ENCODE results near the gene ALCAM. TPM values are rescaled to one million over a fixed set of nuclear protein-coding genes. Genes with fewer than 3 reads are reported as not detected.

ALCAM gene
- total and polyA plus RNA-seq, 2 donors (not counting 1 experiment from before 2014, with no cell fraction given) = 6.2 to 23.8 TPM

DNA sequence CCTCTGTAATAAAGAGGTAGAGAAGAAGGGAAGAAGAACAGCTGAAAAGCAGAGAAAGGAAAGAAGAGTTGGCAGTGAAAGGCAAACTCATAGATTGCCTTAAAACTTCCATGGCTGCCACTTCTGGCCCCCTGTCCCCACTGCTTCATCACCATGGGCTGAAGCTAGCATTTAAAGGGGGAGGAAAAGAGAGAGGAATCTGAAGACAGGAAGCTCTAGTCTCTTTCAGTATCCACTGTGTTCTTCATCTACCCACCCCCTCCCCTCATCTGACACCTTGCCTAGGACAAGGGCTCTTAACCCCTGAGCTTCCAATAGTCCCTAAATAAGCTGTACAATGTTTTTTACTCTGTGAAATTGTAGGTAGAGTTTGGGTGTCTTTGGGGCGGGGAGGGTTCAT lies 60.6 kb downstream of the ALCAM start:
- no peak for ATAC-seq (ENCODE audit: low read depth)
- DNase-seq = no peak
- no peaks in the 10 kb centered on the region for H3K27me3 ChIP-seq (replicated peaks in 1 of 4; ENCODE audit: control extremely low read depth in 1 of 4, control insufficient read depth in 3 of 4, insufficient read depth in 4 of 4, low read length in 3 of 4)
- Mint-ChIP-seq H3K4me3 (no peak overlapping the region), H3K27ac (no peak overlapping the region), H3K4me1 (peaks cover 30% of the 10 kb centered on the region), H3K9me3 (ENCODE audit: insufficient read depth) (no peaks in the 10 kb centered on the region), H3K27me3 (no peaks in the 10 kb centered on the region)
- peaks cover 10% of the 10 kb centered on the region for H3K79me2 ChIP-seq (ENCODE audit: control insufficient read depth, insufficient read depth, low read length)
- H2AFZ ChIP-seq (ENCODE audit: insufficient read depth, low read depth, low read length, poor library complexity, severe bottlenecking) = no peak overlapping the region
- intact Hi-C loops (cut with micrococcal nuclease) = no loop called here
- no peak overlapping the region for H3K4me2 ChIP-seq (replicated peaks; ENCODE audit: low read depth, low read length, poor library complexity, severe bottlenecking)
- no peak overlapping the region for H3K27ac ChIP-seq (ENCODE audit: low read length in 2 of 2)
- H3K4me3 ChIP-seq (ENCODE audit: control extremely low read depth in 1 of 5, extremely low read depth in 1 of 5, insufficient read depth in 1 of 5, low read depth in 2 of 5, low read length in 4 of 5) = no peak overlapping the region
- H3K4me1 ChIP-seq (ENCODE audit: control insufficient read depth in 2 of 2, insufficient read depth in 2 of 2, low read length in 2 of 2) = peaks cover 4 to 7% of the 10 kb centered on the region in 2 donors
- no peaks in the 10 kb centered on the region for H3K9me3 ChIP-seq (ENCODE audit: control extremely low read depth in 1 of 3, control insufficient read depth in 2 of 3, insufficient read depth in 1 of 3, low read length in 2 of 3)
- ChIA-PET CTCF (no interaction called here), POLR2A (no interaction called here)
- no peaks in the 10 kb centered on the region for H3K36me3 ChIP-seq (replicated peaks in 1 of 2; ENCODE audit: control extremely low read depth in 1 of 2, control insufficient read depth in 1 of 2, extremely low read depth in 1 of 2, insufficient read depth in 2 of 2, low read length in 1 of 2)
- no CpG with 5 or more reads among the region's 1 CpG for WGBS (ENCODE audit: insufficient coverage)
- H3K9ac ChIP-seq (ENCODE audit: low read length) = no peak overlapping the region
- TF ChIP-seq, protein P1, sequence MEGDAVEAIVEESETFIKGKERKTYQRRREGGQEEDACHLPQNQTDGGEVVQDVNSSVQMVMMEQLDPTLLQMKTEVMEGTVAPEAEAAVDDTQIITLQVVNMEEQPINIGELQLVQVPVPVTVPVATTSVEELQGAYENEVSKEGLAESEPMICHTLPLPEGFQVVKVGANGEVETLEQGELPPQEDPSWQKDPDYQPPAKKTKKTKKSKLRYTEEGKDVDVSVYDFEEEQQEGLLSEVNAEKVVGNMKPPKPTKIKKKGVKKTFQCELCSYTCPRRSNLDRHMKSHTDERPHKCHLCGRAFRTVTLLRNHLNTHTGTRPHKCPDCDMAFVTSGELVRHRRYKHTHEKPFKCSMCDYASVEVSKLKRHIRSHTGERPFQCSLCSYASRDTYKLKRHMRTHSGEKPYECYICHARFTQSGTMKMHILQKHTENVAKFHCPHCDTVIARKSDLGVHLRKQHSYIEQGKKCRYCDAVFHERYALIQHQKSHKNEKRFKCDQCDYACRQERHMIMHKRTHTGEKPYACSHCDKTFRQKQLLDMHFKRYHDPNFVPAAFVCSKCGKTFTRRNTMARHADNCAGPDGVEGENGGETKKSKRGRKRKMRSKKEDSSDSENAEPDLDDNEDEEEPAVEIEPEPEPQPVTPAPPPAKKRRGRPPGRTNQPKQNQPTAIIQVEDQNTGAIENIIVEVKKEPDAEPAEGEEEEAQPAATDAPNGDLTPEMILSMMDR (IDR thresholded peaks at IDR 0.05) = no peak
- TF ChIP-seq EZH2 (IDR thresholded peaks at IDR 0.05; ENCODE audit: borderline replicate concordance, insufficient read depth, low read depth, low read length, poor library complexity, severe bottlenecking) = no peak
- no peaks in the 10 kb centered on the region for H4K20me1 ChIP-seq (ENCODE audit: control insufficient read depth, insufficient read depth, low read length, poor library complexity, severe bottlenecking)

- Histone ChIP-seq H2AFZ (ENCODE audit: insufficient read depth, low read depth, low read length, poor library complexity, severe bottlenecking) (no peak overlapping the region), H3K9ac (ENCODE audit: low read length) (no peak overlapping the region), H3K4me2 (replicated peaks; ENCODE audit: low read depth, low read length, poor library complexity, severe bottlenecking) (no peak overlapping the region), H3K4me1 (ENCODE audit: control insufficient read depth in 2 of 2, insufficient read depth in 2 of 2, low read length in 2 of 2) (peaks cover 4 to 7% of the 10 kb centered on the region in 2 donors), H3K9me3 (ENCODE audit: control extremely low read depth in 1 of 3, control insufficient read depth in 2 of 3, insufficient read depth in 1 of 3, low read length in 2 of 3) (no peaks in the 10 kb centered on the region), H4K20me1 (ENCODE audit: control insufficient read depth, insufficient read depth, low read length, poor library complexity, severe bottlenecking) (no peaks in the 10 kb centered on the region), H3K36me3 (replicated peaks in 1 of 2; ENCODE audit: control extremely low read depth in 1 of 2, control insufficient read depth in 1 of 2, extremely low read depth in 1 of 2, insufficient read depth in 2 of 2, low read length in 1 of 2) (no peaks in the 10 kb centered on the region), H3K27me3 (replicated peaks in 1 of 4; ENCODE audit: control extremely low read depth in 1 of 4, control insufficient read depth in 3 of 4, insufficient read depth in 4 of 4, low read length in 3 of 4) (no peaks in the 10 kb centered on the region), H3K79me2 (ENCODE audit: control insufficient read depth, insufficient read depth, low read length) (peaks cover 10% of the 10 kb centered on the region), H3K4me3 (ENCODE audit: control extremely low read depth in 1 of 5, extremely low read depth in 1 of 5, insufficient read depth in 1 of 5, low read depth in 2 of 5, low read length in 4 of 5) (no peak overlapping the region), H3K27ac (ENCODE audit: low read length in 2 of 2) (no peak overlapping the region)
- Mint-ChIP-seq H3K9me3 (ENCODE audit: insufficient read depth) (no peaks in the 10 kb centered on the region), H3K4me1 (peaks cover 31% of the 10 kb centered on the region), H3K27me3 (no peaks in the 10 kb centered on the region), H3K27ac (no peak overlapping the region), H3K4me3 (no peak overlapping the region)
- no peak for ATAC-seq (ENCODE audit: low read depth)
- ChIA-PET CTCF (no interaction called here), POLR2A (no interaction called here)
- intact Hi-C loops (cut with micrococcal nuclease) = no loop called here
- no peak for DNase-seq
- TF ChIP-seq, protein P1 (IDR thresholded peaks at IDR 0.05) = no peak
- no peak for TF ChIP-seq EZH2 (IDR thresholded peaks at IDR 0.05; ENCODE audit: borderline replicate concordance, insufficient read depth, low read depth, low read length, poor library complexity, severe bottlenecking)
These were observed 62.5 kb downstream of the ALCAM start for GRCh38 chr3:105429034-105429762.

Data from B cell (primary cell).